Suprapubic skin (tissue), 3 donors: ENCODE results near the gene PTGDR2.

Experiments used
- POLR2AphosphoS5 ChIP-seq, 3 donors: sonication (generic); formaldehyde crosslinking; IDR thresholded peaks; one replicate each; pipeline ENCODE4 v1.6.1; 2017; ENCODE audit warnings: antibody characterized with exemption in 3 of 3
- TF ChIP-seq, protein P1 (sequence below), 2 donors: fragments of 200-600 bp in 1 of 2; fragments of 450-650 bp in 1 of 2; sonication (generic) in 1 of 2; IDR thresholded peaks; one replicate each; pipeline ENCODE4 v1.5.1; 2016 to 2019; ENCODE audit warnings: antibody characterized with exemption in 2 of 2, mild to moderate bottlenecking in 1 of 2, moderate library complexity in 1 of 2

- no peak for TF ChIP-seq POLR2AphosphoS5 (IDR thresholded peaks at IDR 0.05)
- TF ChIP-seq, protein P1, sequence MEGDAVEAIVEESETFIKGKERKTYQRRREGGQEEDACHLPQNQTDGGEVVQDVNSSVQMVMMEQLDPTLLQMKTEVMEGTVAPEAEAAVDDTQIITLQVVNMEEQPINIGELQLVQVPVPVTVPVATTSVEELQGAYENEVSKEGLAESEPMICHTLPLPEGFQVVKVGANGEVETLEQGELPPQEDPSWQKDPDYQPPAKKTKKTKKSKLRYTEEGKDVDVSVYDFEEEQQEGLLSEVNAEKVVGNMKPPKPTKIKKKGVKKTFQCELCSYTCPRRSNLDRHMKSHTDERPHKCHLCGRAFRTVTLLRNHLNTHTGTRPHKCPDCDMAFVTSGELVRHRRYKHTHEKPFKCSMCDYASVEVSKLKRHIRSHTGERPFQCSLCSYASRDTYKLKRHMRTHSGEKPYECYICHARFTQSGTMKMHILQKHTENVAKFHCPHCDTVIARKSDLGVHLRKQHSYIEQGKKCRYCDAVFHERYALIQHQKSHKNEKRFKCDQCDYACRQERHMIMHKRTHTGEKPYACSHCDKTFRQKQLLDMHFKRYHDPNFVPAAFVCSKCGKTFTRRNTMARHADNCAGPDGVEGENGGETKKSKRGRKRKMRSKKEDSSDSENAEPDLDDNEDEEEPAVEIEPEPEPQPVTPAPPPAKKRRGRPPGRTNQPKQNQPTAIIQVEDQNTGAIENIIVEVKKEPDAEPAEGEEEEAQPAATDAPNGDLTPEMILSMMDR (IDR thresholded peaks at IDR 0.05), result no peak
Observed at GRCh38 chr11:60831501-60832079, 24.2 kb downstream of the PTGDR2 start.
